RCC 7860 (cell line): ENCODE measurements around the gene HYAL1.
"Not testable (repeated sequence)": the region's sequence is repeated elsewhere in the genome, so short reads cannot be mapped to it uniquely, and the experiment has no call there.

Experiments used
- DNase-seq: peaks from one replicate; pipeline ENCODE4 v3.0.0-alpha.2; 2015; ENCODE audit warnings: low spot score
- FAIRE-seq: peaks from 2 replicates; lab custom pipeline; 2012; peaks lifted over from hg19 to GRCh38; lab: Jason Lieb, UNC

HYAL1 gene

DNA sequence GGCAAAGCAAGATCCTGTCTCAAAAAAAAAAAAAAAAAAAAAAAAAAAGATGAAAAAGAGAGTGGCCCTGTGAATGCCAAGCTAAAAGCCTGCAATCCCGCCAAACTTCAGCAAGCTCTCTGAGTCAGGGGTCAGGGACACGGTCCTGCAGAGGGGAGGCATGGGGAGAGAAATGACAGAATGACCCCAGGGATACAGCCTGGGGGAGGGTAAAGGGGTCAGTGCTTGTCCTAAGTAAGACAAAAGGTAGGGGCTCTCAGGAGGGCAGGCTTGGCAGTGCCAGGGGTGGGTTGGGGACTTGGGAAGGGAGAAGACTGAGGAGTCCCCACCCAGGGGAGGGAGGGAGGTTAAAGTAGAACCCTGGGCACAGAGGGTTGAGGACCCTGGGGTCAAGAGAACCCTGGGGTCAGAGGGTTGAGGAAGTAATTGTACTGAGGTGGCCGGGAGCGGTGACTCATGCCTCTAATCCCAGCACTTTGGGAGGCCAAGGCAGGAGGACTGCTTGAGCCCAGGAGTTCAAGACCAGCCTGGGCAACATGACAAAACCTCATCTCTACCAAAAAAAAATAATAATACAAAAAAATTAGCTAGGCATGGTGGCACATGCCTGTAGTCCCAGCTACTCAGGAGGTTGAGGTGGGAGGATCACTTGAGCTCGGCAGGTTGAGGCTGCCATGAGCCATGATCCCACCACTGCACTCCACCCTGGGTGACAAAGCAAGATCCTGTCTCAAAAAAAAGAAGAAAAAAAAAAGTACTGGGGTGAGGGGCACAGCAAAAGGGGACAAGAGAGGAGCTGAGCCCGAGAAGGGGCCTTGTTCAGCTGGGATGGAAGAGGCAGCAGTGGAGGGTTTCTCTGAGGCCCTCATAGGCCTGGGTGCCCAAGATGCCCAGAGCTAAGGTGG is 39.6 kb downstream of the HYAL1 start:
- peak; percentile 12 for DNase-seq
- FAIRE-seq = no peak

DNA sequence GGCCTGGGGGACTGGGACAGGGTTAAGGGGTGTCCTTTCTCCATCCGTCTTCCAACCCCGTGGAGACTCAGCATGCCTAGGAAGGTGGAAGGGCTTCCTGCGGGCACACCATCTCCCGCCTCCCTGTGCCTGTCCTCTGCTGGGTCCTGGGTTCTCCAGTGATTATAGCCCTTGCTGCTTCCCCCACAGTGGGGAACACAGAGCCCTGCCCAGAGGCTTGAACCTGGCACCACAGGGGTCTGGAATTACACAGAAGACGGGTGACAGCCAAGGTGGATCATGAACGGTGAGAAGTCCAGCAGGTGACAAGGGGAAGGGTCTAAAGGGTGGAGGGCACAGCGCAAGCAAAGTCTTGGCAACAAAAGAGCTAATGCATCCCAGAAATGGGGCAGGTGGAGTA is 40.6 kb downstream of the HYAL1 start:
- no peak for DNase-seq
- FAIRE-seq = no peak

DNA sequence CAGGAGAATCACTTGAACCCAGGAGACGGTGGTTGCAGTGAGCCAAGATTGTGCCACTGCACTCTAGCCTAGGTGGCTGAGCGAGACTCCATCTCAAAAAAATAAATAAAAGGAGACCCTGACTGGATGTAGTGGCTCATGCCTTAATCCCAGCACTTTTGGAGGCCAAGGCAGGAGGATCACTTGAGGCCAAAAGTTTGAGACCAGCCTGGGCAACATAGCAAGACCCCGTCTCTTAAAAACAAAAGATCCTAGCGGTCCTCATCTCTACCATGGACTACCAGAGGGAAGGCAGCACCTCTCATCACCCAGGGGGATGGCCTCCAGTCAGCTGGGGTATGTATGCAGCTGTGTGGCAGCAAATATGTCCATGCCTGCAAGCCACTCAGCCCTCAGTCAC is 41.2 kb downstream of the HYAL1 start:
- DNase-seq, FAIRE-seq: not testable (repeated sequence)

GRCh38 chr3:50261505-50261904 is 41.9 kb downstream of the HYAL1 start:
- no peak for DNase-seq
- no peak for FAIRE-seq

DNA sequence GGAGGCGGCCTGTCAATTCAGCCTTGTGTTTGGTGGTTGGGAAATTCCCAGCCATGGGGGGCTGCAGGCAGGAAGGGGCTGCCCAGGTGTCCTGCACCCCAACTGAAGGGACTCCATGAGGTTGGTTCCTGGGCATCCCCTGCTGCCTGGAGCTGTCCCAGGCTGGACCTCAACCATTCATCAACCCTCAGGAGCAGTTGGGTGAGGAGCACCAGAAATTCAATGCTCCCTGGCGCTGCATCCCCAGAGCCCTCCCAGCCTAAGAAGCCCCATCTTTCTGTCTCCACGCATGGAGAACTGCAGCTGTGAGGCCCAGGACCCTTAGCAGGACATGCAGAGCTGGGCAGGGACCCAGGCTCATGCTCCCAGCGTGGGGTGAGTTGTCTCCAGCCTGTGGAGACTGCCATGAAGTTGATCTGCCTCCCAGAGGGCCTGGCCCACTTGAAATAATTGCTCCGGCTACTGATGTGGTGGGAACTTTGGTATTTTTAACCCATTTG is 42.4 kb downstream of the HYAL1 start:
- FAIRE-seq (no peak), DNase-seq (no peak)

DNA sequence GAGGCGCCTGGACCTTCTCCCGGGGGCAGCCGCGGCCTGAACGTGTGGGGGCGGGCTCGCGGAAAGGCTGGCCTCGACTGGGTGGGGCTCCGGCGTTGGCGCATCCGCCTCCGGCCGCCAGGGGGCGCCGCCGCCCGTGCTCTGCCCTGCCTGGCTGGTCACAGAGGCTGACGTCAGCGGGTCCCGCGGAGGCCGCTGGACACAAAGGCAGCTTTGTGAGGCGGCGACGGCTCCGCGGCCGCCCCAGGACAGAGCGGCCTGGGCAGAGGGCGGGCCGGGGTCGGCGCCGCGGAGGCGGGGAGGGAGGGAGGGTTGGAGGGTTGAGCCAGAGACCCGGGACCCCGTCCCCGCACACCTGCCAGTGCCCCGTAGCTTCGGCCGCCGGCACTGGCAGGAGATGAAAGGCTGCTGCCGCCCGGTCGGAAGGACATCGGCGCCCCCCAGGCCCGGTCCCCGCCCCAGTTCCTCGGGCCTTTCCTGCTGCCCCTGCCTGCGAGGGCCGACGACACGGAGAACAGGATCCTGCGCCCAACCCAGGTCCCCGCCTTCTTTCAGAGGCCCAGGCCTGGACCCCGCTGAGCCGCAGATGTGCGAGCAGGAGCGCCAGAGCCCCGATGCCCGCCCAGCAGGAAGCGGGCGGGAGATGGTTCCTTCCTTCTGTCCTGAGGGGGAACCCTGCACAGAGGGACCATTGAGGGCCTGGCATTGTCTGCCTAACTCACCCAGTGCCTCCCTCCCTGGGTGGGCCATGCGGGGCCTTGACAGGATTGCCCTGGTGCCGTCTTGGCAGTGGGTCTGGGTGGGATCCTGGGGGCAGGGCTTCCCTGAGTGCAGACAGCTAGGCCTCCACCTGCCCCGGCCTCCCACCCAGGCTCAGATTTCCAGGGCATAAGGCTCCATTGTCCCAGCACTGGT is 43.1 kb downstream of the HYAL1 start:
- peak; percentile 74 for DNase-seq
- FAIRE-seq = no peak

DNA sequence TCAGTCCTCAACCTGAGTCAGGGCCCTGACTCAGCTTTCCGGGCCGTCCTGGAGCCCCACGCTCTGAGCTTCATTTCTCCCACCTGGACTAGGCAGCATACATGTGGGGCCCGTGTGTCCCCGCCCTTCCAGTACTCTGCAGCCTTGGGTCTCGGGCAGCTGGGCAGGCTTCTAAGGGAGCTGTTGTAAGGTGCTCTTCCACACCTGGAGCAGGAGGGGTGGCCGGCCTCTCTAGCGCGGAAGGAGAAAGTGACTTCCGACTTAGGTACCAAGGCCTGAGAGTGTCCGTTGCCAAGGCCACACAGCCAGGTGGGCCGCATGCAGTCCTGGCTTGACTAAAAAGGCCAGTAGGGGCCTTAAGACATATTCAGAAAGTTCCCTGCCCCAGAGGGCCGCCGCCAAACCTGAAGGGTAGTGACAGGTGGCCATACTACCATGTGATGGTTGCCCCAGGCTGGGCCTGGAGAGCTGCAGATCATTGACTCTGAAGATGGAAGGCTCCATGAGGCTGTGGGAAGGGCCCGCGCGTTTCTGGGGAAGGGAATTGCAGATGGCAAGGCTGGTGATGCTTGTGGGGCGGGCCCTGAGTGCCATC is 43.8 kb downstream of the HYAL1 start:
- FAIRE-seq (no peak), DNase-seq (no peak)

GRCh38 chr3:50258979-50259378 is 44.4 kb downstream of the HYAL1 start:
- no peak for FAIRE-seq
- no peak for DNase-seq

- FAIRE-seq (no peak), DNase-seq (no peak)
These were observed 45.2 kb downstream of the HYAL1 start for GRCh38 chr3:50258029-50258680.

DNA sequence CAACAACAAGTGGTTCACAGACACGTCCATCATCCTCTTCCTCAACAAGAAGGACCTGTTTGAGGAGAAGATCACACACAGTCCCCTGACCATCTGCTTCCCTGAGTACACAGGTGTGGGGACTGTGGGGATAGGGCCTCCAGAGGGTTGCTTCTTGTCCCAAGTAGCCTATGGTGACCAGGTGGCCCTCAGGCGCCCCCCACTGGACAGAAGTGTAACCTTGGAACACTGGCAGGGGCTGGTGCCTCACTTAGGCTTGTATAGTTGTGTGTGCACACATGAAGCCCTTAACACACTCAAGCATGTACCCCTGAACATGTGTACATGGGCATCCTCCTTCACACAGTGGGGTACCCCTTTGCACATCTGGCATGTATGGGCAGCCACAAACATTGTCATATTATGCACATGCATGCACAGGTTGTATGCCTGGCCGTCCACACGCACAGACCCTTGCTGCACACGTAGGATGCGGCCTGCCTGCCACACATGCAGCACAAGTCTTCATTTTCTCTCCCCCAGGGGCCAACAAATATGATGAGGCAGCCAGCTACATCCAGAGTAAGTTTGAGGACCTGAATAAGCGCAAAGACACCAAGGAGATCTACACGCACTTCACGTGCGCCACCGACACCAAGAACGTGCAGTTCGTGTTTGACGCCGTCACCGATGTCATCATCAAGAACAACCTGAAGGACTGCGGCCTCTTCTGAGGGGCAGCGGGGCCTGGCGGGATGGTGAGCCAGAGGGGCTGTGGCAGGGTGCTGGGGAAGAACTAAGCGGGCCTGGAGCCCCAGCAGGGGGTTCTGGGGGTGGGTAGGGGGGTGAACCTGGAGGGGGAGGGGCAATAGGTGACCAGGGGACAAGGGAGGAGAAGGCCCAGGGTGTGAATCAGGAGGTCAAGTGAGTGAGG is 46.1 kb downstream of the HYAL1 start:
- FAIRE-seq (no peak), DNase-seq (no peak)

GRCh38 chr3:50255251-50255615 is 48.1 kb downstream of the HYAL1 start:
- FAIRE-seq = no peak
- no peak for DNase-seq

DNA sequence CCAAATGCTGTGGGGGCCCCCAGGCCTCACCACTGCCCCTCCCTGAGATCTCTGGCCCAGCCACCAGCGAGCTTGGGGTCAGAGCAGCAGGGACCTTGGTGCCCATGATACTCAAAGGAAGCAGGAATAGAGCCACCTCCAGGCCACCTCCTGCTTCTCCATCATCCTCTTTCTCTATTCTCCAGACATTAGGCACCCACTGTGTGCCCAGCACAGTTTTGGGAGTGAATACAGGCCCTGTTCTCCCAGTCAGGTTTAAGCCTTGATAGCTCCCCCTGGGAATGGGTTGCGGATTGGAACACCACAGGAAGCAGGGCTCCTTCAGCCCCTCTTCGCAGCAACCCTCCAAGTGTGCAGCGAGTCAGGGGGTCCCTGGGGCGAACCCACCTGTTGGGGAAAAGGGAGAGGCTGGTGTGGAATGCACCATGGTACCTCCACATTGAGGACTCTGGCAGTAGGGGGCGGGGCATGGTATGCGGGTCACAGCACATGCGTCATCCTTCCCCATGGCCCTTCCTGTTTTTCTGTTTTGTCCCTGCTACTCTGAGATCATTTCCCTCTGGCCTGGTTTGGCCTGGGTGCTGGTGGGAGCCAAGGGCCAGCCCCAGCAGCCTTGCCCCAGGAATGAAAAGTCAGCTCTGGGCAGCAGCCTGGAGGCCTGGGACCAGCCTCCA is 48.7 kb downstream of the HYAL1 start:
- FAIRE-seq (no peak), DNase-seq (no peak)

DNA sequence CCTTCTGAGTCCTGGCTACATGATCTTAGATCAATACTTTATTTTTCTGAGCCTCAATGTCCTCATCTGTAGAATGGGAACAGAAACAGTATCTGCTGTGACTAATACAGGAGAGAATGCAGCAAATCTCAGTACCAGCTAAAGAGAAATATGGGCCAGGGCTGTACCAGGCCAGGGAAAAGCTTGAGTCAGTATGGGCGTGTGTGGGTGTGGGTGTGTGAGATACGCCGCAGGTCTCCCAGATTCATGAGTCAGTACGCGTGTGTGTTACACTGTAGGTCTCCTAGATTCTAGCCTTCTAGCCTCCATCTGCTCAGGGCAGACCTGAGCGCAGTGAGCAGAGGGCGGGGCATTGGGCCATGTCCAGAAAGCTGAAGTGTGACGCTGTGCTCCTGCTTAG is 52.2 kb downstream of the HYAL1 start:
- peak; percentile 84 for FAIRE-seq
- peak; percentile 91 for DNase-seq

DNA sequence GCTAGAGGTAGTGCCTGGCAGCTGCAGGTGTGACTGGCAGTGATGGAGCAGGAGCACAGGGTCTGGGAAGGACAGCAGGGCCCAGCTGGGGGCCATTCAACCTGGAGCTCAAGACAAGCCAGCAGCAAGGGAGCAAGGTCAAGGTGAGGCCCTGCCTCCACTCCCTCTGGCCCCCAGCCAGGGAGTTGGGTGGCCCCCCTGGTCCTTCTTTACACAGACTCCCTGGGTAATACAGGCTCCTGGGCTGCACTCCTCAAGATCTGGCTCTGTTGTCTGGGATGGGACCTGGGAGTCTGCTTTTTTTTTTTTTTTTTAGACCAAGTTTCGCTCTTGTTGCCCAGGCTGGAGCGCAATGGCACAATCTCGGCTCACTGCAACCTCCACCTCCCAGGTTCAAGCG is 52.9 kb downstream of the HYAL1 start:
- DNase-seq (no peak), FAIRE-seq (no peak)
